HEK293 (cell line): ENCODE results near the gene MARCHF10.

Experiments used
- ATF2 ChIP-seq: fragments of 450-650 bp; formaldehyde crosslinking; IDR thresholded peaks from 2 replicates; pipeline ENCODE4 v1.5.1; 2016; ENCODE audit warnings: missing biosample characterization, missing genetic modification characterization, low read depth
- KLF10 ChIP-seq: fragments of 450-650 bp; IDR thresholded peaks from 2 replicates; pipeline ENCODE4 v1.5.1; 2018; ENCODE audit warnings: missing biosample characterization, mild to moderate bottlenecking, missing genetic modification characterization
- KLF16 ChIP-seq: fragments of 450-650 bp; formaldehyde crosslinking; IDR thresholded peaks from 2 replicates; pipeline ENCODE4 v1.5.1; 2017; ENCODE audit warnings: missing biosample characterization, missing genetic modification characterization
- OVOL3 ChIP-seq: fragments of 450-650 bp; formaldehyde crosslinking; IDR thresholded peaks from 2 replicates; pipeline ENCODE4 v1.5.1; 2016; ENCODE audit warnings: missing biosample characterization, missing genetic modification characterization
- PATZ1 ChIP-seq: fragments of 450-650 bp; formaldehyde crosslinking; IDR thresholded peaks from 2 replicates; pipeline ENCODE4 v1.5.1; 2016; ENCODE audit warnings: missing biosample characterization, missing genetic modification characterization
- PRDM4 ChIP-seq: fragments of 450-650 bp; formaldehyde crosslinking; IDR thresholded peaks from 2 replicates; pipeline ENCODE4 v1.5.1; 2017; ENCODE audit warnings: missing biosample characterization, missing genetic modification characterization
- PRDM6 ChIP-seq: fragments of 450-650 bp; formaldehyde crosslinking; IDR thresholded peaks from 2 replicates; pipeline ENCODE4 v1.5.1; 2017; ENCODE audit warnings: missing biosample characterization, missing genetic modification characterization
- SP2 ChIP-seq: fragments of 450-650 bp; formaldehyde crosslinking; IDR thresholded peaks from 2 replicates; pipeline ENCODE4 v1.5.1; 2016; ENCODE audit warnings: missing biosample characterization, missing genetic modification characterization
- TCF7L2 ChIP-seq: IDR thresholded peaks from 2 replicates; pipeline ENCODE4 v1.6.1; 2011; ENCODE audit warnings: low read depth, mild to moderate bottlenecking, inconsistent platforms, low read length, moderate library complexity, borderline replicate concordance
- WT1 ChIP-seq: fragments of 450-650 bp; formaldehyde crosslinking; IDR thresholded peaks from 2 replicates; pipeline ENCODE4 v1.5.1; 2016; ENCODE audit warnings: missing biosample characterization, missing genetic modification characterization
- ZEB2 ChIP-seq: fragments of 450-650 bp; formaldehyde crosslinking; IDR thresholded peaks from 2 replicates; pipeline ENCODE4 v1.5.1; 2016; ENCODE audit warnings: missing biosample characterization, missing genetic modification characterization
- ZIC2 ChIP-seq: fragments of 450-650 bp; formaldehyde crosslinking; IDR thresholded peaks from 2 replicates; pipeline ENCODE4 v1.5.1; 2016; ENCODE audit warnings: missing biosample characterization, missing genetic modification characterization
- ZNF10 ChIP-seq: fragments of 450-650 bp; formaldehyde crosslinking; IDR thresholded peaks from 2 replicates; pipeline ENCODE4 v1.5.1; 2017; ENCODE audit warnings: missing biosample characterization, missing genetic modification characterization
- ZNF140 ChIP-seq: fragments of 450-650 bp; formaldehyde crosslinking; IDR thresholded peaks from 2 replicates; pipeline ENCODE4 v1.5.1; 2016; ENCODE audit warnings: missing biosample characterization, missing genetic modification characterization
- ZNF169 ChIP-seq: fragments of 450-650 bp; formaldehyde crosslinking; IDR thresholded peaks from 2 replicates; pipeline ENCODE4 v1.5.1; 2016; ENCODE audit warnings: missing biosample characterization, missing genetic modification characterization
- ZNF214 ChIP-seq: fragments of 450-650 bp; formaldehyde crosslinking; IDR thresholded peaks from 2 replicates; pipeline ENCODE4 v1.5.1; 2017; ENCODE audit warnings: missing biosample characterization, mild to moderate bottlenecking, missing genetic modification characterization, borderline replicate concordance
- ZNF221 ChIP-seq: fragments of 450-650 bp; formaldehyde crosslinking; IDR thresholded peaks from 2 replicates; pipeline ENCODE4 v1.5.1; 2017; ENCODE audit warnings: missing biosample characterization, missing genetic modification characterization, borderline replicate concordance
- ZNF311 ChIP-seq: fragments of 450-650 bp; formaldehyde crosslinking; IDR thresholded peaks from 2 replicates; pipeline ENCODE4 v1.5.1; 2017; ENCODE audit warnings: missing biosample characterization, missing genetic modification characterization, borderline replicate concordance
- ZNF335 ChIP-seq: fragments of 450-650 bp; formaldehyde crosslinking; conservative IDR thresholded peaks from 2 replicates; pipeline ENCODE4 v1.5.1; 2016; ENCODE audit warnings: missing biosample characterization, missing genetic modification characterization
- ZNF416 ChIP-seq: fragments of 450-650 bp; formaldehyde crosslinking; IDR thresholded peaks from 2 replicates; pipeline ENCODE4 v1.5.1; 2016; ENCODE audit warnings: missing biosample characterization, missing genetic modification characterization
- ZNF518A ChIP-seq: fragments of 450-650 bp; formaldehyde crosslinking; conservative IDR thresholded peaks from 2 replicates; pipeline ENCODE4 v1.5.1; 2016; ENCODE audit warnings: low read depth, missing biosample characterization, missing genetic modification characterization
- ZNF544 ChIP-seq: fragments of 450-650 bp; formaldehyde crosslinking; IDR thresholded peaks from 2 replicates; pipeline ENCODE4 v1.5.0; 2017; ENCODE audit warnings: missing biosample characterization, missing genetic modification characterization
- ZNF645 ChIP-seq: fragments of 450-650 bp; formaldehyde crosslinking; IDR thresholded peaks from 2 replicates; pipeline ENCODE4; 2016; ENCODE audit warnings: missing biosample characterization, missing genetic modification characterization
- ZNF707 ChIP-seq: fragments of 450-650 bp; formaldehyde crosslinking; IDR thresholded peaks from 2 replicates; pipeline ENCODE4 v1.5.1; 2016; ENCODE audit warnings: missing biosample characterization, missing genetic modification characterization
- ZSCAN30 ChIP-seq: fragments of 450-650 bp; IDR thresholded peaks from 2 replicates; pipeline ENCODE4 v1.5.1; 2018; ENCODE audit warnings: missing biosample characterization, mild to moderate bottlenecking, missing genetic modification characterization, moderate library complexity

The MARCHF10 gene

GRCh38 chr17:62760059-62760944 is 47.8 kb downstream of the MARCHF10 start (continued):
- TF ChIP-seq PRDM6 (tag by site-specific recombination), result peak; percentile 95
- no peak for TF ChIP-seq KLF16
- no peak for TF ChIP-seq ZNF335 (tag by site-specific recombination)
- TF ChIP-seq SP2 (tag by site-specific recombination), result no peak
- TF ChIP-seq ZNF169 (tag by site-specific recombination), result no peak
- TF ChIP-seq ZNF140 (tag by site-specific recombination), result no peak
- no peak for TF ChIP-seq ZNF544 (tag by site-specific recombination)
- TF ChIP-seq PRDM4 (tag by site-specific recombination), result peak; percentile 67; the same call in 1 of the 2 replicates
- TF ChIP-seq ZNF707, result no peak
- TF ChIP-seq ZNF221 (tag by site-specific recombination), result no peak
- no peak for TF ChIP-seq ZNF645 (tag by site-specific recombination)
- no peak for TF ChIP-seq ZNF214 (tag by site-specific recombination)
- peak; percentile 75; the same call in 1 of the 2 replicates for TF ChIP-seq TCF7L2
- TF ChIP-seq ZEB2 (tag by site-specific recombination), result no peak
- TF ChIP-seq OVOL3 (tag by site-specific recombination), result peak; percentile 66; the same call in 1 of the 2 replicates
- TF ChIP-seq ZIC2 (tag by site-specific recombination), result no peak
- TF ChIP-seq ATF2 (tag by site-specific recombination), result no peak
- TF ChIP-seq ZNF311 (tag by site-specific recombination), result no peak
- peak; percentile 41; the same call in 1 of the 2 replicates for TF ChIP-seq KLF10
- TF ChIP-seq WT1, result peak; percentile 60
- 0 out of 2 replicates have a peak, but pooled peaks have one; percentile 18 for TF ChIP-seq ZSCAN30
- no peak for TF ChIP-seq ZNF518A
- TF ChIP-seq PATZ1 (tag by site-specific recombination), result peak; percentile 34; the same call in 1 of the 2 replicates
- no peak for TF ChIP-seq ZNF10 (tag by site-specific recombination)
- no peak for TF ChIP-seq ZNF416
